ENCODE data around the gene ZMYND8.

Gene ZMYND8

GRCh38 chr20:47314647-47315338 lies 41.7 kb downstream of the ZMYND8 start:
- TF ChIP-seq SP1 (IDR thresholded peaks at IDR 0.05), result no peak
- TF ChIP-seq CTBP1 (IDR thresholded peaks at IDR 0.05; ENCODE audit: borderline replicate concordance), result no peak
- TF ChIP-seq L3MBTL2 (conservative IDR thresholded peaks at IDR 0.05), result no peak
- no peak for TF ChIP-seq NFRKB (IDR thresholded peaks at IDR 0.05)
- no peak for TF ChIP-seq FOXM1 (IDR thresholded peaks at IDR 0.05; ENCODE audit: borderline replicate concordance)
- no peak for TF ChIP-seq HDGF (IDR thresholded peaks at IDR 0.05; ENCODE audit: borderline replicate concordance)
- TF ChIP-seq PKNOX1 (IDR thresholded peaks at IDR 0.05), result no peak
- TF ChIP-seq ARNT (IDR thresholded peaks at IDR 0.05), result no peak
- no peak for TF ChIP-seq FOXK2 (IDR thresholded peaks at IDR 0.05)
- no peak for TF ChIP-seq ELF4 (IDR thresholded peaks at IDR 0.05)
- no peak for TF ChIP-seq BHLHE40 (IDR thresholded peaks at IDR 0.05; ENCODE audit: borderline replicate concordance)
- no peak for TF ChIP-seq FOXA1 (IDR thresholded peaks at IDR 0.05)
- TF ChIP-seq TARDBP (IDR thresholded peaks at IDR 0.05), result no peak
- no peak for TF ChIP-seq SUZ12 (IDR thresholded peaks at IDR 0.05)
- TF ChIP-seq LEF1 (IDR thresholded peaks at IDR 0.05; ENCODE audit: borderline replicate concordance), result no peak
- ChIA-PET CTCF (no interaction called here), POLR2A (no interaction called here)
- DNase-seq (ENCODE audit: extremely low spot score), result no peak

- TF ChIP-seq HDGF (IDR thresholded peaks at IDR 0.05; ENCODE audit: borderline replicate concordance) (no peak), SP1 (IDR thresholded peaks at IDR 0.05) (no peak), ELF4 (IDR thresholded peaks at IDR 0.05) (no peak), ARNT (IDR thresholded peaks at IDR 0.05) (no peak), L3MBTL2 (conservative IDR thresholded peaks at IDR 0.05) (no peak), FOXA1 (IDR thresholded peaks at IDR 0.05) (no peak), ZNF384 (IDR thresholded peaks at IDR 0.05) (no peak), LEF1 (IDR thresholded peaks at IDR 0.05; ENCODE audit: borderline replicate concordance) (no peak), FOXM1 (IDR thresholded peaks at IDR 0.05; ENCODE audit: borderline replicate concordance) (no peak), TARDBP (IDR thresholded peaks at IDR 0.05) (no peak), PKNOX1 (IDR thresholded peaks at IDR 0.05) (no peak), NFRKB (IDR thresholded peaks at IDR 0.05) (no peak), SUZ12 (IDR thresholded peaks at IDR 0.05) (no peak), BHLHE40 (IDR thresholded peaks at IDR 0.05; ENCODE audit: borderline replicate concordance) (no peak), FOXK2 (IDR thresholded peaks at IDR 0.05) (no peak), CTBP1 (IDR thresholded peaks at IDR 0.05; ENCODE audit: borderline replicate concordance) (no peak)
- ChIA-PET POLR2A (no interaction called here), CTCF (no interaction called here)
- no peak for DNase-seq (ENCODE audit: extremely low spot score)
These were observed 44.4 kb downstream of the ZMYND8 start for GRCh38 chr20:47311967-47312681.

GRCh38 chr20:47311211-47311610 lies 45.3 kb downstream of the ZMYND8 start:
- POLR2A ChIA-PET, result no interaction called here
- no peak for DNase-seq (ENCODE audit: extremely low spot score)
- TF ChIP-seq FOXA1 (IDR thresholded peaks at IDR 0.05), result no peak
- TF ChIP-seq SUZ12 (IDR thresholded peaks at IDR 0.05), result no peak
- no peak for TF ChIP-seq BHLHE40 (IDR thresholded peaks at IDR 0.05; ENCODE audit: borderline replicate concordance)
- TF ChIP-seq SP1 (IDR thresholded peaks at IDR 0.05), result no peak
- TF ChIP-seq ZNF384 (IDR thresholded peaks at IDR 0.05), result no peak
- TF ChIP-seq FOXM1 (IDR thresholded peaks at IDR 0.05; ENCODE audit: borderline replicate concordance), result no peak
- TF ChIP-seq TARDBP (IDR thresholded peaks at IDR 0.05), result no peak
- no peak for TF ChIP-seq ARNT (IDR thresholded peaks at IDR 0.05)
- CTCF ChIA-PET, result no interaction called here

GRCh38 chr20:47310729-47311128 lies 45.8 kb downstream of the ZMYND8 start:
- ChIA-PET CTCF (no interaction called here), POLR2A (no interaction called here)
- DNase-seq (ENCODE audit: extremely low spot score), result no peak
- TF ChIP-seq LEF1 (IDR thresholded peaks at IDR 0.05; ENCODE audit: borderline replicate concordance) (no peak), ZNF384 (IDR thresholded peaks at IDR 0.05) (no peak), SP1 (IDR thresholded peaks at IDR 0.05) (no peak), ARNT (IDR thresholded peaks at IDR 0.05) (no peak), PKNOX1 (IDR thresholded peaks at IDR 0.05) (no peak), FOXM1 (IDR thresholded peaks at IDR 0.05; ENCODE audit: borderline replicate concordance) (no peak), SUZ12 (IDR thresholded peaks at IDR 0.05) (no peak), L3MBTL2 (conservative IDR thresholded peaks at IDR 0.05) (no peak), TARDBP (IDR thresholded peaks at IDR 0.05) (no peak), FOXK2 (IDR thresholded peaks at IDR 0.05) (no peak), NFRKB (IDR thresholded peaks at IDR 0.05) (no peak), ELF4 (IDR thresholded peaks at IDR 0.05) (no peak), CTBP1 (IDR thresholded peaks at IDR 0.05; ENCODE audit: borderline replicate concordance) (no peak), HDGF (IDR thresholded peaks at IDR 0.05; ENCODE audit: borderline replicate concordance) (no peak), BHLHE40 (IDR thresholded peaks at IDR 0.05; ENCODE audit: borderline replicate concordance) (no peak), FOXA1 (IDR thresholded peaks at IDR 0.05) (no peak)

GRCh38 chr20:47309806-47310426 lies 46.6 kb downstream of the ZMYND8 start:
- POLR2A ChIA-PET, result no interaction called here
- CTCF ChIA-PET, result no interaction called here
- TF ChIP-seq BHLHE40 (IDR thresholded peaks at IDR 0.05; ENCODE audit: borderline replicate concordance), result no peak
- no peak for TF ChIP-seq ARNT (IDR thresholded peaks at IDR 0.05)
- no peak for TF ChIP-seq FOXM1 (IDR thresholded peaks at IDR 0.05; ENCODE audit: borderline replicate concordance)
- TF ChIP-seq L3MBTL2 (conservative IDR thresholded peaks at IDR 0.05), result no peak
- DNase-seq (ENCODE audit: extremely low spot score), result no peak
